MM.1S (cell line): ENCODE data around the gene FAM216B.

Experiments
- DNase-seq: peaks from one replicate; pipeline ENCODE4 v3.0.0-alpha.2; 2015
- H2AFZ ChIP-seq: fragments of 300-600 bp; sonication (generic); 2 replicates; pipeline ENCODE4 v1.6.0; 2016; ENCODE audit warnings: antibody characterized with exemption, low read length
- H3F3A ChIP-seq: fragments of 300-600 bp; sonication (generic); 2 replicates; pipeline ENCODE4 v1.6.1; 2016; ENCODE audit warnings: mild to moderate bottlenecking, antibody characterized with exemption, low read length, moderate library complexity, mixed read lengths; ENCODE audit not compliant: insufficient read depth
- H3K27ac ChIP-seq: fragments of 300-600 bp; sonication (generic); 2 replicates; pipeline ENCODE4 v1.5.1; 2016; ENCODE audit warnings: mild to moderate bottlenecking, low read length
- H3K27me3 ChIP-seq: fragments of 300-600 bp; sonication (generic); replicated peaks from 2 replicates; pipeline ENCODE4 v1.6.0; 2016; ENCODE audit warnings: low read length; ENCODE audit not compliant: insufficient read depth
- H3K36me3 ChIP-seq: fragments of 300-600 bp; sonication (generic); replicated peaks from 2 replicates; pipeline ENCODE4 v1.6.1; 2016; ENCODE audit warnings: mild to moderate bottlenecking, low read length, mixed read lengths; ENCODE audit not compliant: insufficient read depth
- H3K4me1 ChIP-seq: fragments of 300-600 bp; sonication (generic); 2 replicates; pipeline ENCODE4 v1.6.1; 2016; ENCODE audit warnings: low read length, mixed read lengths
- H3K4me2 ChIP-seq: fragments of 300-600 bp; sonication (generic); 2 replicates; pipeline ENCODE4 v1.6.0; 2016; ENCODE audit warnings: low read depth, low read length
- H3K4me3 ChIP-seq: fragments of 300-600 bp; sonication (generic); 2 replicates; pipeline ENCODE4 v1.5.1; 2016; ENCODE audit warnings: low read length, mixed read lengths
- H3K79me2 ChIP-seq: fragments of 300-600 bp; sonication (generic); 2 replicates; pipeline ENCODE4 v1.6.1; 2016; ENCODE audit warnings: mixed run types, low read length, mixed read lengths
- H3K9ac ChIP-seq: fragments of 300-600 bp; sonication (generic); 2 replicates; pipeline ENCODE4 v1.6.1; 2016; ENCODE audit warnings: low read length, mixed read lengths
- H3K9me2 ChIP-seq: fragments of 300-600 bp; sonication (generic); replicated peaks from 2 replicates; pipeline ENCODE4 v1.6.1; 2016; ENCODE audit warnings: mild to moderate bottlenecking, low read length, mixed read lengths; ENCODE audit not compliant: insufficient read depth
- H3K9me3 ChIP-seq: fragments of 300-600 bp; sonication (generic); replicated peaks from 2 replicates; pipeline ENCODE4 v1.6.1; 2016; ENCODE audit warnings: mild to moderate bottlenecking, low read length, mixed read lengths; ENCODE audit not compliant: insufficient read depth
- H4K20me1 ChIP-seq: fragments of 300-600 bp; sonication (generic); 2 replicates; pipeline ENCODE4 v1.6.1; 2016; ENCODE audit warnings: mild to moderate bottlenecking, low read length, moderate library complexity, mixed read lengths; ENCODE audit not compliant: insufficient read depth
- EZH2 ChIP-seq: fragments of 300-600 bp; sonication (generic); optimal IDR thresholded peaks from 2 replicates; pipeline ENCODE3; 2017; ENCODE audit warnings: low read depth, mild to moderate bottlenecking, antibody characterized with exemption, low read length, mixed read lengths
- EZH2phosphoT487 ChIP-seq: fragments of 300-600 bp; sonication (generic); IDR thresholded peaks from 2 replicates; pipeline ENCODE4 v1.6.1; 2018; ENCODE audit warnings: antibody characterized with exemption, low read length
- TF ChIP-seq, protein P1 (sequence below): fragments of 300-600 bp; sonication (generic); IDR thresholded peaks from 2 replicates; pipeline ENCODE4 v1.5.1; 2016; ENCODE audit warnings: antibody characterized with exemption, low read length, mixed read lengths

FAM216B gene

DNA sequence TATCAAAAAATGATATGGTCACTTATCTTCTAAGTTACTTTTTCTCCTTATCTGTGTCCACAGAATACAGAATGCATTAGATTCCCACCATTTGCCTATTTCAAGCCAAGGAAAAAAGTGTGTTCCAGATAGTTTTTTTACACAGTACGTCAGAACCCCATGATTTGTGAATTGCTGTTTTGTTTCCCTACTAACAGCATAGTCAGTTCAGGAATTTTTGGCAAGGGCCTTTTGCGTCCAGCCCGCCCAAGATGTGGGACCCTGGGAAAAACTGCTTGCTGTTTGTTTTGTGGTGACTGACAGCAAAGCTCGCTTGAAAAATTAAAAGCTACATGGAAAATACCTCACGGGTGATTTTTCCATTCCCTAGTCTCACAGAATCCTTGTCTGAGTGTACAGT is 20.4 kb upstream of the FAM216B start:
- Histone ChIP-seq H3K36me3 (no peaks in the 10 kb centered on the region), H4K20me1 (no peaks in the 10 kb centered on the region), H2AFZ (no peak overlapping the region), H3K27ac (no peak overlapping the region), H3K9ac (no peak overlapping the region), H3K27me3 (no peaks in the 10 kb centered on the region), H3K4me1 (no peaks in the 10 kb centered on the region), H3K79me2 (no peaks in the 10 kb centered on the region), H3F3A (no peaks in the 10 kb centered on the region), H3K9me2 (no peaks in the 10 kb centered on the region), H3K4me2 (no peak overlapping the region), H3K9me3 (no peaks in the 10 kb centered on the region), H3K4me3 (no peak overlapping the region)
- no peak for DNase-seq
- TF ChIP-seq EZH2: no peak
- TF ChIP-seq EZH2phosphoT487: no peak
- TF ChIP-seq, protein P1, sequence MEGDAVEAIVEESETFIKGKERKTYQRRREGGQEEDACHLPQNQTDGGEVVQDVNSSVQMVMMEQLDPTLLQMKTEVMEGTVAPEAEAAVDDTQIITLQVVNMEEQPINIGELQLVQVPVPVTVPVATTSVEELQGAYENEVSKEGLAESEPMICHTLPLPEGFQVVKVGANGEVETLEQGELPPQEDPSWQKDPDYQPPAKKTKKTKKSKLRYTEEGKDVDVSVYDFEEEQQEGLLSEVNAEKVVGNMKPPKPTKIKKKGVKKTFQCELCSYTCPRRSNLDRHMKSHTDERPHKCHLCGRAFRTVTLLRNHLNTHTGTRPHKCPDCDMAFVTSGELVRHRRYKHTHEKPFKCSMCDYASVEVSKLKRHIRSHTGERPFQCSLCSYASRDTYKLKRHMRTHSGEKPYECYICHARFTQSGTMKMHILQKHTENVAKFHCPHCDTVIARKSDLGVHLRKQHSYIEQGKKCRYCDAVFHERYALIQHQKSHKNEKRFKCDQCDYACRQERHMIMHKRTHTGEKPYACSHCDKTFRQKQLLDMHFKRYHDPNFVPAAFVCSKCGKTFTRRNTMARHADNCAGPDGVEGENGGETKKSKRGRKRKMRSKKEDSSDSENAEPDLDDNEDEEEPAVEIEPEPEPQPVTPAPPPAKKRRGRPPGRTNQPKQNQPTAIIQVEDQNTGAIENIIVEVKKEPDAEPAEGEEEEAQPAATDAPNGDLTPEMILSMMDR: no peak

DNA sequence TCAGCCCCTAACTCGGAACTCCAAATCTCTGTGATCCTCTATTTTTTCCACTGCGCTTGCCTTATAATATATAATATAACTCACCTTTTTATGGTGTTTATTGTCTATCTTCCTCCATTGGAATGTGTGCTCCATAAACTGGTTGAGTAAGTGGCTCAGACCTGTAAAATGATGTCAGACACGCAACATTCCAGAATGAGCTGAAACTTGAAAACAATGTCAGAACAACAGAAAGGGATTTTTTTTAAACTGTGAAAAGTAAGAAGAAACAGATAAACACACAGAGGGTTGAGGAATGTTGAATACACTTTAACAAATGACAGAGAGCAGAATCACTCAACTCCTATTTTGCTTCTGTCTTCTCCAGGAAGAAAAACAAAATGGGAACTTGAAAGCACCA is 19.1 kb upstream of the FAM216B start:
- Histone ChIP-seq H3K9me2 (no peaks in the 10 kb centered on the region), H3K79me2 (no peaks in the 10 kb centered on the region), H3K36me3 (no peaks in the 10 kb centered on the region), H3K9me3 (no peaks in the 10 kb centered on the region), H3K4me1 (no peaks in the 10 kb centered on the region), H3K4me2 (no peak overlapping the region), H3K27me3 (no peaks in the 10 kb centered on the region), H4K20me1 (no peaks in the 10 kb centered on the region), H3F3A (no peaks in the 10 kb centered on the region), H3K9ac (no peak overlapping the region), H2AFZ (no peak overlapping the region), H3K4me3 (no peak overlapping the region), H3K27ac (no peak overlapping the region)
- DNase-seq: no peak
- TF ChIP-seq EZH2 (no peak), EZH2phosphoT487 (no peak)
- TF ChIP-seq, protein P1: no peak

DNA sequence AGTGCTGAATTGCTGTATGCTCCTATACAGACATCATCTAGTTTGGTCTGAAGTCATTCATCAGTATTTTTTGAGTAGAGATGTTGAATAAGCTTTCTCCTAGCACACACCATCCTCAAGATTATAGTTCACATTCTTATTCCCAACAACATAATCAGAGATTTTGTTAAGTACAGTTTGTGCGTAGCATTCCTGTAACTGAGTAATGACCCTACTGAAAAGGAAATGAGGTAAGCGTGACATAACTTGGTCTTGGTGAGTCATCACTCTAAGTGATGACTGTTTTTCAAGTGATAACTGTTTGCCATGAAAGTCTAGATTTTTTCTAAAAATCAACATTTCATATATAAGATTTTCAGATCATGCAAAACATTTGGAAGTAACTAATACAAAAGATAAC is 18.5 kb upstream of the FAM216B start:
- H3K27ac ChIP-seq: no peak overlapping the region
- no peak for DNase-seq

More for the DNA sequence above, 18.5 kb upstream of the FAM216B start:
- Histone ChIP-seq H3K4me3 (no peak overlapping the region), H3F3A (no peaks in the 10 kb centered on the region), H2AFZ (no peak overlapping the region), H3K9me3 (no peaks in the 10 kb centered on the region), H3K9ac (no peak overlapping the region), H4K20me1 (no peaks in the 10 kb centered on the region), H3K4me2 (no peak overlapping the region), H3K79me2 (no peaks in the 10 kb centered on the region), H3K27me3 (no peaks in the 10 kb centered on the region), H3K9me2 (no peaks in the 10 kb centered on the region), H3K36me3 (no peaks in the 10 kb centered on the region), H3K4me1 (no peaks in the 10 kb centered on the region)
- no peak for TF ChIP-seq EZH2
- no peak for TF ChIP-seq EZH2phosphoT487
- TF ChIP-seq, protein P1: no peak
